BLaER1 (cell line): ENCODE results near the gene SEC23IP.
"Not testable (repeated sequence)": the region's sequence is repeated elsewhere in the genome, so short reads cannot be mapped to it uniquely, and the experiment has no call there.

Experiments
- H3K27ac ChIP-seq: shearing (Covaris generic); formaldehyde crosslinking; 2 replicates; pipeline ENCODE4 v1.8.1; 2022
- H3K27me3 ChIP-seq: shearing (Covaris generic); formaldehyde crosslinking; 2 replicates; pipeline ENCODE4 v1.8.1; 2022
- H3K36me3 ChIP-seq: shearing (Covaris generic); formaldehyde crosslinking; 2 replicates; pipeline ENCODE4 v1.8.1; 2022
- H3K4me1 ChIP-seq: shearing (Covaris generic); formaldehyde crosslinking; 2 replicates; pipeline ENCODE4 v1.8.1; 2022
- H3K4me2 ChIP-seq: shearing (Covaris generic); formaldehyde crosslinking; 2 replicates; pipeline ENCODE4 v1.8.1; 2022
- H3K4me3 ChIP-seq: shearing (Covaris generic); formaldehyde crosslinking; 2 replicates; pipeline ENCODE4 v1.8.1; 2022
- H3K9ac ChIP-seq: shearing (Covaris generic); formaldehyde crosslinking; 2 replicates; pipeline ENCODE4 v1.8.1; 2022
- H3K9me3 ChIP-seq: shearing (Covaris generic); formaldehyde crosslinking; 2 replicates; pipeline ENCODE4 v1.8.1; 2022
- H4K20me1 ChIP-seq: shearing (Covaris generic); formaldehyde crosslinking; 2 replicates; pipeline ENCODE4 v1.8.1; 2022
- Cebpa-rat ChIP-seq: shearing (Covaris generic); IDR thresholded peaks from 2 replicates; pipeline ENCODE4 v1.8.1; 2022

SEC23IP gene

DNA sequence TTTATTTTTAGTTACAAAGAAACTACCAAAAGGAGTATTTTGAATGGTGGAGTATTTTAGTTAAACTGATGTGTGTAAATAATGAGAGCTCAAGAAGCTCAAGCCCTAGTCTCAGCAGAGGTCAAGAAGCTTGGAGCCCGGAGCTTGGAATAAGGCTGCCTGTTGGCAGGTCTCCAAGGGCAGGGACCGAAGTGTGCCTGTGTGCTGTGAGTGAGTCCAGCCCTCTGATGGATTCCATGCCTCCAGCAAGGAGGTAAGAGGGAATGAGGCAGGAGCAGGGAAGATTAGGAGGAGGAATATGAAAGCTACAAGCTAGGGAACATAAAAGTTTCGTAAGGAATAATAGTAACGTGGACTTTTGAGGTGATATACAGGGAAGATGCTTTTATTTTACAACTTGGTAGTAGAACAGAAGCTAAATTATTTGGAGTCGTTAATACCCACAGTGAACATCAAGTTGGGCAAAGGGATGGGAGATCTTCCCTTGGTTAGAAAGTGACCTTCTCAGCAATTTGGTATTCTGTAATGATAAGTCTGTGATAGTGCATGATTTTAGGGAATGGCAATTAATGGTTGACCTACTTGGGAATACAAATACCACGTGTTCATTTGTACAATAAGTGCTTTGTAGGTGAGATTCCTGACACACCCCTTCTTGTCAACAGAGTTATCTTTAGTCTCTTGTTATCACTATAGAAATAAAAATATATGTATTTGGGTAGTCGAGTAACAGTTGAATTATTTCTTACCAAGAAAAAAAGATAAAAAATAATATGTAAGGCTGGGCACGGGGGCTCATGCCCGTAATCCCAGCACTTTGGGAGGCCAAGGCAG lies 4.6 kb downstream of the SEC23IP start:
- Histone ChIP-seq H3K4me2 (no peak overlapping the region), H3K4me3 (no peak overlapping the region), H3K36me3 (peaks cover 45% of the 10 kb centered on the region)

DNA sequence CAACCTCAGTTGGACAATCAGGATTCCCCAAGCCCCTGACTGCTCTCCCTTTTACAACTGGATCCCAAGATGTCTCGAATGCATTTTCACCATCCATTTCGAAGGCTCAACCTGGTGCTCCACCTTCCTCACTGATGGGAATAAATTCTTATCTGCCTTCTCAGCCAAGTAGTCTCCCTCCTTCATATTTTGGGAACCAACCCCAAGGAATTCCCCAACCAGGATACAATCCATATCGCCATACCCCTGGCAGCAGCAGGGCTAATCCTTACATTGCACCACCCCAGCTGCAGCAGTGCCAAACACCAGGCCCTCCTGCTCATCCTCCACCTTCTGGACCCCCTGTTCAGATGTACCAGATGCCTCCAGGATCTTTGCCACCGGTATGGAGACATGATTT lies 6.0 kb downstream of the SEC23IP start:
- H3K4me3 ChIP-seq: no peak overlapping the region
- TF ChIP-seq Cebpa-rat: no peak
- H3K27ac ChIP-seq: no peak overlapping the region
- H3K9me3 ChIP-seq: no peaks in the 10 kb centered on the region
- peaks cover 78% of the 10 kb centered on the region for H4K20me1 ChIP-seq
- H3K4me1 ChIP-seq: peaks cover 11% of the 10 kb centered on the region
- no peak overlapping the region for H3K4me2 ChIP-seq
- no peaks in the 10 kb centered on the region for H3K27me3 ChIP-seq
- H3K36me3 ChIP-seq: peaks cover 58% of the 10 kb centered on the region
- H3K9ac ChIP-seq: no peak overlapping the region

More for the DNA sequence above, 4.6 kb downstream of the SEC23IP start:
- H3K9me3 ChIP-seq: no peaks in the 10 kb centered on the region
- peaks cover 81% of the 10 kb centered on the region for H4K20me1 ChIP-seq
- H3K27me3 ChIP-seq: no peaks in the 10 kb centered on the region
- TF ChIP-seq Cebpa-rat: no peak
- H3K4me1 ChIP-seq: peaks cover 16% of the 10 kb centered on the region
- H3K9ac ChIP-seq: no peak overlapping the region
- H3K27ac ChIP-seq: no peak overlapping the region

DNA sequence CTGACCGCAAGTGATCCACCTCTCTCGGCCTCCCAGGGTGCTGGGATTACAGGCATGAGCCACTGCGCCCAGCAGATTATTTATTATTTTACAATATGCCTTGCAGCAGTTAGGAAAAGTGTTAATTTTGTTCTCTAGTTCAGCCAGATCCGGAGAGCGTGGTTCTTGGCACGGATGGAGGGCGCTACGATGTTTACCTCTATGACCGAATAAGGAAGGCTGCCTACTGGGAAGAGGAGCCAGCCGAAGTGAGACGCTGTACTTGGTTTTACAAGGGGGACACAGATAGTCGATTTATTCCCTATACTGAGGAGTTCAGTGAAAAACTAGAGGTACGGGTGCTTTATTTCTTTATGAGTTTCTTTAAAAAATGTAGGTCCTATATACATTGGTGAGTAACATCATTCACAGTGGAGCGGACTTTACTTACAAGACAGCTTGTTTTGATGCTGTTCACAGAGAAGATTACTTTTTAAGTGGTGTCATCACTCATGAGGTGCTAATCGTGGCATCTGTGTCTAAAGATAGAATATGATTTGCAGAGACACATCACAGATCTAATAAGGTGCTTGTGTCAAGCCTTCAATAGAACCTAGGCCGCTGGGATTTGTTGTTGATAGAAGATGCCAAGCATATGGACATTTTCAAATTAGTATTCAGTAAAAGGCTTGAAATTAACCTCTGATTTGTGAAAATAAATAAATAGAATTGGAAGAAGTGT lies 11.6 kb downstream of the SEC23IP start:
- no peaks in the 10 kb centered on the region for H3K9me3 ChIP-seq
- no peak overlapping the region for H3K9ac ChIP-seq
- no peak for TF ChIP-seq Cebpa-rat
- no peaks in the 10 kb centered on the region for H3K4me1 ChIP-seq
- no peak overlapping the region for H3K4me3 ChIP-seq
- H3K27ac ChIP-seq: no peak overlapping the region
- H3K36me3 ChIP-seq: peaks cover 86% of the 10 kb centered on the region
- H4K20me1 ChIP-seq: peaks cover 28% of the 10 kb centered on the region
- no peaks in the 10 kb centered on the region for H3K27me3 ChIP-seq
- H3K4me2 ChIP-seq: no peak overlapping the region

DNA sequence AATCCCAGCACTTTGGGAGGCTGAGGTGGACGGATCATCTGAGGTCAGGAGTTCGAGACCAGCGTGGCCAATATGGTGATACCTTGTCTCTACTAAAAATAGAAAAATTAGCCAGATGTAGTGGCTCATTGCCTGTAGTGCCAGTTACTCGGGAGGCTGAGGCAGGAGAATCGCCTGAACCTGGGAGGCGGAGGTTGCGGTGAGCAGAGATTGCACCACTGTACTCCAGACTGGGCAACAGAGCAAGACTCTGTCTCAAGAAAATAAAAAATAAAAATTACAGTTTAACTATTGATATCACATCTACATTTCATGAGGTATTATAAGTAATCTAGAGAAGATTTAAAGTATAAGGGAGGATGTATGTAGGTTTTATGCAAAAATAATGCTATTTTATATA lies 15.2 kb downstream of the SEC23IP start:
- not testable (repeated sequence) for H3K9me3 ChIP-seq, H3K9ac ChIP-seq, H3K27me3 ChIP-seq, H3K27ac ChIP-seq, H3K4me3 ChIP-seq, H3K4me1 ChIP-seq, H3K4me2 ChIP-seq, H4K20me1 ChIP-seq
- peaks cover 97% of the 10 kb centered on the region for H3K36me3 ChIP-seq

DNA sequence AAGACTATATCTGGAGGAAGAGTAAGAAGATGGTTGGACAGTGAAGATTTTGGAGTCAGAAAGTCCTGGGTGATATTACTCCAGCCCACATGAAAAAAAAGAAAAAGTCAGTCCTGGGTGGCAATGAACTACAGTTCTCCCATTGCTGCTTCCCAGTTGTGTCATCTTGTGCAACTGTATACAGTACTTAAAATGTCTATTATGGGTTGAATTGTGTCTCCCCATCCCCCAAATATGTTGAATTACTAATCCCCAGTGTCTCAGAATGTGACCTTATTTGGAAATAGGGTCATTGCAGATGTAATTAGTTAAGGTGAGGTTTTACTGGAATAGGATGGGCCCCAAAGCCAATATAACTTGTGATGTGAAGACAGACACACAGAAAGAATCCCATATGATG lies 15.6 kb downstream of the SEC23IP start:
- Histone ChIP-seq H4K20me1 (peaks cover 4% of the 10 kb centered on the region; the same call in 1 of the 2 replicates), H3K4me2 (no peak overlapping the region), H3K9ac (no peak overlapping the region), H3K27ac (no peak overlapping the region), H3K27me3 (no peaks in the 10 kb centered on the region), H3K4me3 (no peak overlapping the region), H3K9me3 (no peaks in the 10 kb centered on the region), H3K36me3 (peaks cover 95% of the 10 kb centered on the region), H3K4me1 (peaks cover 7% of the 10 kb centered on the region)
- TF ChIP-seq Cebpa-rat: no peak

DNA sequence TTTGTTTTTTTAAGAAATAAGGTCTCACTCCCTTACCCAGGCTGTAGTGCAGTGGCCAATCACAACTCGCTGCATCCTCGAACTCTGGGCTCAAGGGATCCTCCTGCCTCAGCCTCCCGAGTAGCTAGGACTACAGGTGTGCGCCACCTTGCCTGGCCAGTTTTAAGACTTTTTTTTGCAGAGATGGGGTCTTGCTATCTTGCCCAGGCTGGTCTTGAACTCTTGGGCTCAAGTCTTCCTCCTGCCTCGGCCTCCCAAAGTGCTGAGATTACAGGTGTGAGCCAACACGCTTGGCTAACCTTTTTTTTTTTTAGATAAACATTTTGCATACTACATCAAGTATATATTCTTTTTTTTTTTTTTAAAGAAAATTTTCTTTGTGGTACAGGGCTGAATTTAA lies 18.2 kb downstream of the SEC23IP start:
- H3K4me2 ChIP-seq: no peak overlapping the region
- no peak overlapping the region for H3K27ac ChIP-seq
- H3K9me3 ChIP-seq: no peaks in the 10 kb centered on the region
- no peak for TF ChIP-seq Cebpa-rat
- no peaks in the 10 kb centered on the region for H3K27me3 ChIP-seq
- no peak overlapping the region for H3K9ac ChIP-seq
- H3K4me1 ChIP-seq: peaks cover 10% of the 10 kb centered on the region
- H4K20me1 ChIP-seq: peaks cover 3% of the 10 kb centered on the region; the same call in 1 of the 2 replicates
- peaks cover 92% of the 10 kb centered on the region for H3K36me3 ChIP-seq
- no peak overlapping the region for H3K4me3 ChIP-seq

DNA sequence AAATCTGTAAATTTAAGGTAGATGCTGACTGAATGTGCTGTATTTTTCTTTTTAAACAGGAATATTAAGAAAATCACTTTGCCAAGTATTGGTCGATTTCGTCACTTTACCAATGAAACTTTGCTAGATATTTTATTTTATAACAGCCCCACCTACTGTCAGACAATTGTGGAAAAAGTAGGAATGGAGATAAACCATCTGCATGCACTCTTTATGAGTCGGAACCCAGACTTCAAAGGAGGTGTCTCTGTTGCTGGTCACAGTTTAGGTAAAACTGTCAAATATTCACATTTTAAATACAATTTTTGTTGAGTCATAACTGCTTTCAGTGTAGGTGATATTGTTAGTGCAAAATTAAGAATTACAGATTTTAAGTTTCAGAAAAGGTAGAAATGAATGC lies 25.2 kb downstream of the SEC23IP start:
- H3K4me3 ChIP-seq: no peak overlapping the region
- H3K27ac ChIP-seq: no peak overlapping the region
- H3K9me3 ChIP-seq: no peaks in the 10 kb centered on the region
- no peaks in the 10 kb centered on the region for H4K20me1 ChIP-seq
- peaks cover 7% of the 10 kb centered on the region for H3K4me1 ChIP-seq
- H3K9ac ChIP-seq: no peak overlapping the region
- TF ChIP-seq Cebpa-rat: no peak
- no peaks in the 10 kb centered on the region for H3K27me3 ChIP-seq
- peaks cover 87% of the 10 kb centered on the region for H3K36me3 ChIP-seq
- H3K4me2 ChIP-seq: no peak overlapping the region

DNA sequence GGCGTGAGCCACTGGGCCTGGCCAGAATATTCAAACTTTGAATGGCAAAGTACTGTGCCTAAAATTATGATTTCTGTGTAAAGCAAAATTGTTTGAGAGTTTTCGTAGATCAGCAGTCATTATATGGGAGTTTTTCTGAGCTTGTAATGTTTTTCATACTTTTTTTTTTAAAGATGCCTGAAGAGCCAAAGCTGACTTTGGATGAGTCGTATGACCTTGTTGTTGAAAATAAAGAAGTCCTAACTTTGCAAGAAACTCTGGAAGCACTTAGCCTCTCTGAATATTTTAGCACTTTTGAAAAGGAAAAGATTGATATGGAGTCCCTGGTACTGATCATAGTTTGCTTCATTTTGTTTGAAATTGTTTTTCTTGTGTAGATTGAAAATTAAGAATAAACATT lies 26.7 kb downstream of the SEC23IP start:
- H3K27ac ChIP-seq: no peak overlapping the region
- no peaks in the 10 kb centered on the region for H3K4me1 ChIP-seq
- peaks cover 90% of the 10 kb centered on the region for H3K36me3 ChIP-seq

DNA sequence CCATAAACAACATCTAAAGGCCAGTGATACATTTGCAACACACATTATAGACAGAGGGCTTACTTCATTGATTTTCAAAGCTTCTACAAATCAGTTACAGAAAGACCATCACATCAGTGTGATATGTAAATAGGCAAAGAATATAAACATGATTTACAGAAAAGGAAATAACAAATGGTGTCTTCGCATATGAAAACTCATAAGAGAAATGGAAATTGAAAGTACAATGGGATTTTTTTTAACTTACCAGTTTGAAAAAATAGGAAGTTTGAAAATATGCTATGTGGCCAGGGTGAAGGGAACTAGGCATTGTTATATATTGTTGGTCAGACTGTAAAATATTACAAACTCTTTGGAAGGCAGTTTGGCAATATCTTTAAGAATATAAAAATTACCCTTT lies 27.3 kb downstream of the SEC23IP start:
- no peak overlapping the region for H3K27ac ChIP-seq
- H3K4me2 ChIP-seq: no peak overlapping the region
- peaks cover 90% of the 10 kb centered on the region for H3K36me3 ChIP-seq

More for the DNA sequence above, 26.7 kb downstream of the SEC23IP start:
- H3K9ac ChIP-seq: no peak overlapping the region
- TF ChIP-seq Cebpa-rat: no peak
- H3K27me3 ChIP-seq: no peaks in the 10 kb centered on the region
- H3K9me3 ChIP-seq: no peaks in the 10 kb centered on the region
- H3K4me2 ChIP-seq: no peak overlapping the region
- H4K20me1 ChIP-seq: no peaks in the 10 kb centered on the region
- H3K4me3 ChIP-seq: no peak overlapping the region

DNA sequence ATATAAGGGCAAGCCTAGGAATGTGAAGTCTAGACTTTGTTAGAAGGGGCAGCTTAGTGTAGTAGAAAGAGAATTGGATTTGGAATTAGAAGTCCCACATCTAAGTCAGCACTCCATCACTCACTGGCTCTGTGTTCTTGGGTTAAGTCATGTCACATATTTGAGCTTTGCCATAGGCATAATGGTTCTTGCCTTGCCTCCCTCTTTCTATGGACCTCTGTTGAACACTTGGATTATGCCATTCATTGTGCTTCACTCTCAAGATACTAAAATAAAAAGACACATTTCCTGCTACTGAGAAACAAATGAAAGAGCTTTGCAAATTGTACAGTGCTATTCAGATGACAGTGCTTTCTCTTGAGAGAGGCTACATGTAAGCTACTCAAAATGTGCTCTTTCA lies 35.9 kb downstream of the SEC23IP start:
- no peak overlapping the region for H3K27ac ChIP-seq
- TF ChIP-seq Cebpa-rat: no peak
- no peak overlapping the region for H3K9ac ChIP-seq
- H3K4me1 ChIP-seq: peaks cover 7% of the 10 kb centered on the region
- no peak overlapping the region for H3K4me2 ChIP-seq
- H3K36me3 ChIP-seq: peaks cover 98% of the 10 kb centered on the region
- peaks cover 5% of the 10 kb centered on the region; the same call in 1 of the 2 replicates for H4K20me1 ChIP-seq
- no peaks in the 10 kb centered on the region for H3K27me3 ChIP-seq
- H3K4me3 ChIP-seq: no peak overlapping the region
- H3K9me3 ChIP-seq: no peaks in the 10 kb centered on the region

More for the DNA sequence above, 27.3 kb downstream of the SEC23IP start:
- no peaks in the 10 kb centered on the region for H3K4me1 ChIP-seq
- no peak overlapping the region for H3K9ac ChIP-seq
- no peaks in the 10 kb centered on the region for H3K27me3 ChIP-seq
- no peak for TF ChIP-seq Cebpa-rat
- H4K20me1 ChIP-seq: no peaks in the 10 kb centered on the region
- no peak overlapping the region for H3K4me3 ChIP-seq
- no peaks in the 10 kb centered on the region for H3K9me3 ChIP-seq
